Amniotic stem cell (primary cell): ENCODE results near the gene CNTN2.

Experiments used
- DNase-seq: peaks from one replicate; lab custom pipeline; 2025; lab: John Stamatoyannopoulos, UW

Gene CNTN2

GRCh38 chr1:205042911-205043806 is at the start of gene CNTN2:
Gene CNTN2, plus strand, starts transcription at chr1:205043212. Its CDS starts 9,974 bp downstream, at chr1:205053186.
- DNase-seq: no peak

GRCh38 chr1:204994086-204994862 is 48.7 kb upstream of the CNTN2 start:
- no peak for DNase-seq

- DNase-seq: no peak
Observed at GRCh38 chr1:204996981-204997380, 46.0 kb upstream of the CNTN2 start.

GRCh38 chr1:204997591-204998355 is 45.2 kb upstream of the CNTN2 start:
- no peak for DNase-seq

- DNase-seq: no peak
Observed at GRCh38 chr1:205001162-205001561, 41.9 kb upstream of the CNTN2 start.

GRCh38 chr1:205002705-205003104 is 40.3 kb upstream of the CNTN2 start:
- no peak for DNase-seq

GRCh38 chr1:205003358-205004131 is 39.5 kb upstream of the CNTN2 start:
- no peak for DNase-seq

- DNase-seq: no peak
Observed at GRCh38 chr1:205004351-205004750, 38.7 kb upstream of the CNTN2 start.

- no peak for DNase-seq
Observed at GRCh38 chr1:205008896-205009295, 34.1 kb upstream of the CNTN2 start.

- no peak for DNase-seq
Observed at GRCh38 chr1:205009670-205010069, 33.3 kb upstream of the CNTN2 start.

- no peak for DNase-seq
Observed at GRCh38 chr1:205012391-205013140, 30.4 kb upstream of the CNTN2 start.

- DNase-seq: no peak
Observed at GRCh38 chr1:205013683-205014367, 29.2 kb upstream of the CNTN2 start.

GRCh38 chr1:205014783-205015182 is 28.2 kb upstream of the CNTN2 start:
- no peak for DNase-seq

- DNase-seq: no peak
Observed at GRCh38 chr1:205015241-205015640, 27.8 kb upstream of the CNTN2 start.

- no peak for DNase-seq
Observed at GRCh38 chr1:205016075-205016474, 26.9 kb upstream of the CNTN2 start.

- DNase-seq: no peak
Observed at GRCh38 chr1:205016584-205016983, 26.4 kb upstream of the CNTN2 start.

- DNase-seq: no peak
Observed at GRCh38 chr1:205017001-205017400, 26.0 kb upstream of the CNTN2 start.

- no peak for DNase-seq
Observed at GRCh38 chr1:205017766-205018165, 25.2 kb upstream of the CNTN2 start.

- no peak for DNase-seq
Observed at GRCh38 chr1:205018381-205018780, 24.6 kb upstream of the CNTN2 start.

GRCh38 chr1:205020466-205020865 is 22.5 kb upstream of the CNTN2 start:
- no peak for DNase-seq
